ENCODE results near the gene TUSC2.
A peak's percentile ranks its signal among the peaks of the same experiment; 100 is the strongest.

- TF ChIP-seq CTCF (tag by site-specific recombination; IDR thresholded peaks at IDR 0.05) (no peak), ZIC2 (tag by site-specific recombination; IDR thresholded peaks at IDR 0.05) (no peak), PRDM4 (tag by site-specific recombination; IDR thresholded peaks at IDR 0.05) (no peak; the same call in 1 of the 2 replicates), EGR2 (tag by site-specific recombination; IDR thresholded peaks at IDR 0.05; ENCODE audit: low read depth) (peak; percentile 83), MYNN (tag by site-specific recombination; IDR thresholded peaks at IDR 0.05; ENCODE audit: borderline replicate concordance) (no peak)
These were observed 9.3 kb upstream of the TUSC2 start for GRCh38 chr3:50337175-50337861.
